Renal cortex interstitium (tissue), 11 donors: Measurements from ENCODE around the gene IFIT1. TPM values are rescaled to one million over a fixed set of nuclear protein-coding genes. Genes with fewer than 3 reads are reported as not detected.
"Not testable (repeated sequence)": the region's sequence is repeated elsewhere in the genome, so short reads cannot be mapped to it uniquely, and the experiment has no call there.

Experiments
- DNase-seq, 11 donors: peaks; one replicate each; pipeline ENCODE4 v3.0.0-alpha.2; 2013; ENCODE audit warnings: low read depth in 9 of 11, low spot score in 4 of 11; ENCODE audit errors: extremely low read depth in 1 of 11
- polyA plus RNA-seq, 3 donors: library from polyadenylated mRNA; unstranded; fragments of 120-200 nt; gene quantifications; one replicate each; pipeline ENCODE4 v1.2.1, GENCODE V29; 2013; ENCODE audit not compliant: insufficient read length in 3 of 3

Gene IFIT1
- polyA plus RNA-seq, 3 donors: 13.9 to 23.7 (median 21.4) TPM

- DNase-seq: peak in 2 of 11 donors; percentile 30 to 47
Observed at GRCh38 chr10:89414879-89415821, 22.7 kb downstream of the IFIT1 start.

- DNase-seq: no peak
Observed at GRCh38 chr10:89416465-89416864, 24.0 kb downstream of the IFIT1 start.

- no peak for DNase-seq
Observed at GRCh38 chr10:89419548-89419947, 27.1 kb downstream of the IFIT1 start.

GRCh38 chr10:89421018-89421476 is 28.6 kb downstream of the IFIT1 start:
- DNase-seq: no peak

GRCh38 chr10:89425000-89425399 is 32.6 kb downstream of the IFIT1 start:
- DNase-seq: peak in 1 of 11 donors; percentile 38

- peak in 6 of 11 donors; percentile 41 to 53 (median 46) for DNase-seq
Observed at GRCh38 chr10:89426230-89426868, 33.9 kb downstream of the IFIT1 start.

- no peak for DNase-seq
Observed at GRCh38 chr10:89427629-89428028, 35.2 kb downstream of the IFIT1 start.

- no peak for DNase-seq
Observed at GRCh38 chr10:89428877-89429276, 36.5 kb downstream of the IFIT1 start.

- DNase-seq: peak in 5 of 11 donors; percentile 19 to 70 (median 38)
Observed at GRCh38 chr10:89431977-89432376, 39.6 kb downstream of the IFIT1 start.

- no peak for DNase-seq
Observed at GRCh38 chr10:89438525-89438924, 46.1 kb downstream of the IFIT1 start.

GRCh38 chr10:89440226-89441009 is 48.0 kb downstream of the IFIT1 start:
- DNase-seq: no peak

- DNase-seq: no peak
Observed at GRCh38 chr10:89442289-89442688, 49.9 kb downstream of the IFIT1 start.

- DNase-seq: not testable (repeated sequence)
Observed at GRCh38 chr10:89444819-89445218, 52.4 kb downstream of the IFIT1 start.

GRCh38 chr10:89450901-89451300 is 58.5 kb downstream of the IFIT1 start:
- no peak for DNase-seq

- no peak for DNase-seq
Observed at GRCh38 chr10:89452193-89452592, 59.8 kb downstream of the IFIT1 start.

GRCh38 chr10:89454561-89455347 is 62.3 kb downstream of the IFIT1 start:
- no peak for DNase-seq
